HepG2 (cell line): ENCODE data around the gene CARD9. TPM values are rescaled to one million over a fixed set of nuclear protein-coding genes. Genes with fewer than 3 reads are reported as not detected.

Experiments
- CCAR2 ChIP-seq: fragments of 200-400 bp; formaldehyde crosslinking; optimal IDR thresholded peaks from 2 replicates; pipeline ENCODE3; 2018; ENCODE audit warnings: low read depth, mild to moderate bottlenecking, low read length, moderate library complexity
- CCDC6 ChIP-seq: sonication (generic); formaldehyde crosslinking; IDR thresholded peaks from 2 replicates; pipeline ENCODE4 v1.8.1; 2022; ENCODE audit warnings: mild to moderate bottlenecking, missing genetic modification reagents, moderate library complexity
- DNMT3B ChIP-seq: conservative IDR thresholded peaks from 2 replicates; pipeline ENCODE4 v1.6.1; 2016; ENCODE audit warnings: missing biosample characterization, control low read depth
- DR1 ChIP-seq: sonication (generic); formaldehyde crosslinking; IDR thresholded peaks from 2 replicates; pipeline ENCODE4 v1.8.0; 2021; ENCODE audit warnings: mild to moderate bottlenecking, missing genetic modification reagents, inconsistent platforms
- HDAC6 ChIP-seq: fragments of 200-600 bp; sonication (generic); IDR thresholded peaks from 2 replicates; pipeline ENCODE4 v1.7.0; 2017; ENCODE audit warnings: mild to moderate bottlenecking, antibody characterized with exemption, low read length, low read depth
- HOXD1 ChIP-seq: sonication (generic); formaldehyde crosslinking; IDR thresholded peaks from 2 replicates; pipeline ENCODE4 v1.5.0; 2020; ENCODE audit warnings: missing genetic modification reagents
- PPARG ChIP-seq: conservative IDR thresholded peaks from 2 replicates; pipeline ENCODE4 v1.6.1; 2016; ENCODE audit warnings: missing biosample characterization, missing genetic modification reagents
- RCOR2 ChIP-seq: IDR thresholded peaks from 2 replicates; pipeline ENCODE4 v1.6.1; 2016; ENCODE audit warnings: missing biosample characterization, missing genetic modification reagents
- SPEN ChIP-seq: sonication (generic); formaldehyde crosslinking; IDR thresholded peaks from 2 replicates; pipeline ENCODE4 v1.5.1; 2020; ENCODE audit warnings: low read depth, mild to moderate bottlenecking, missing genetic modification reagents
- YY1 ChIP-seq: IDR thresholded peaks from 2 replicates; pipeline ENCODE4 v1.6.1; 2011; ENCODE audit warnings: low read length, low read depth, moderate library complexity, mild to moderate bottlenecking; ENCODE audit not compliant: insufficient read depth, insufficient replicate concordance
- ZFP36L1 ChIP-seq: sonication (generic); formaldehyde crosslinking; IDR thresholded peaks from 2 replicates; pipeline ENCODE4 v1.8.0; 2022; ENCODE audit warnings: mild to moderate bottlenecking, missing genetic modification reagents, moderate library complexity
- ZNF234 ChIP-seq: sonication (generic); formaldehyde crosslinking; conservative IDR thresholded peaks from 2 replicates; pipeline ENCODE4 v1.5.1; 2020; ENCODE audit warnings: mild to moderate bottlenecking, missing genetic modification reagents
- ZNF615 ChIP-seq: sonication (generic); formaldehyde crosslinking; IDR thresholded peaks from 2 replicates; pipeline ENCODE4 v1.5.0; 2020; ENCODE audit warnings: mild to moderate bottlenecking, missing genetic modification reagents, borderline replicate concordance
- polyA plus RNA-seq, 8 experiments: library from polyadenylated mRNA; depleted of rRNA in 3 of 8; stranded (reverse) in 7 of 8; unstranded in 1 of 8; fragments of >200 nt; fragmentation: Illumina TruSeq in 4 of 8; extraction: Trizol in 4 of 8; gene quantifications; 2 replicates each; pipeline versions ENCODE4 v1.2.1 to v1.2.3, GENCODE V29; 2011 to 2016; ENCODE audit warnings: low read depth in 4 of 8, missing spikeins in 1 of 8, mixed read lengths in 1 of 8; ENCODE audit not compliant: insufficient read depth in 1 of 8
- total RNA-seq, 5 experiments: library from RNA; depleted of rRNA; stranded (reverse); fragments of >200 nt; fragmentation: Illumina TruSeq; extraction: Trizol; gene quantifications; 2 replicates each; pipeline ENCODE4 v1.2.3, GENCODE V29; 2016; ENCODE audit warnings: low read depth in 1 of 5
- TF ChIP-seq, protein P1 (sequence below): sonication (generic); formaldehyde crosslinking; IDR thresholded peaks from 2 replicates; pipeline ENCODE4 v1.8.1; 2022; ENCODE audit warnings: low read depth, mild to moderate bottlenecking, missing genetic modification reagents
- TF ChIP-seq, protein P2 (sequence below): sonication (generic); formaldehyde crosslinking; IDR thresholded peaks from 2 replicates; pipeline ENCODE4 v1.8.0; 2022; ENCODE audit warnings: mild to moderate bottlenecking, missing genetic modification reagents
- TF ChIP-seq, protein P3 (sequence below): sonication (generic); formaldehyde crosslinking; IDR thresholded peaks from 2 replicates; pipeline ENCODE4 v1.4.0; 2020; ENCODE audit warnings: missing genetic modification reagents
- TF ChIP-seq, protein P4 (sequence below): IDR thresholded peaks from 2 replicates; pipeline ENCODE4 v1.6.1; 2018; ENCODE audit warnings: missing genetic modification reagents, mild to moderate bottlenecking, missing compliant biosample characterization

Gene CARD9
- total and polyA plus RNA-seq, 2 of the 13 experiments (the other 11 are each of a cell fraction or from before 2014, with no cell fraction given): 3.3 to 7.4 TPM

DNA sequence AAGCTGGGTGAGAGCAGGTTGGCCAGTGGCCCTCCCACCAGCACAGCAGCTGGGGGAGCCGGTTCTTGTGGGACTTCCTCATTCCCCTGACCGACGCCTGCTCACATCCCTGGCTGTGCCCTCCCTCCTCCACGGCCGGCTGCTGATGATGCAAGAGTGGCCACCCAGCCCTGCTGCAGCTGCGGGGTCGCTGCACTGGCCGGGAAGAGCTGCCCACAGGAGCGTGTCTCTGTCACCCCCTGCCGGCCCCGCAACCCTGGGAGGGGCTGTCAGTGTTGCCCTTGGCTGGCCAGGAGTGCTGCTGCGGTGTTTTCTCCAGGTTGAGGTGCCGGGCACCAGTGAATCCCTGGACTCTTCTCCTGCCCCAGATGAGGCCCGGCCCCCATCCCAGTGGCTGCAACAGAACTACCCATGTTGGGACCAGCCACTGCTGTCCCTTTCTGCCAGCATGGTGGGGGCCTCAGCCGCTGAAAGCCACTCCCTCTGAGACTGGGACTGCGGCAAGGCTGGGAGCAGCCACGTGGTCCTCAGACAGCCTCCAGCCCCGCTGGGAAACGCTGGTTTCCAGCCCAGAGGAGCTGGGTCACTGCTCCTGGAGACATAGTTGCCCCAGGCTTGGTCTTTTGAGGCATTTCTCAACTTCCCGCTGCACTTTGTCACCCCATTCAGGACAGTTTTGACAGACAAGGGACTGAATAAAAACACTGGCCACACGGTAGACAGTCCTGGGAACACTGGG is 739 bp downstream of the CARD9 start (continued):
- TF ChIP-seq, protein P1, sequence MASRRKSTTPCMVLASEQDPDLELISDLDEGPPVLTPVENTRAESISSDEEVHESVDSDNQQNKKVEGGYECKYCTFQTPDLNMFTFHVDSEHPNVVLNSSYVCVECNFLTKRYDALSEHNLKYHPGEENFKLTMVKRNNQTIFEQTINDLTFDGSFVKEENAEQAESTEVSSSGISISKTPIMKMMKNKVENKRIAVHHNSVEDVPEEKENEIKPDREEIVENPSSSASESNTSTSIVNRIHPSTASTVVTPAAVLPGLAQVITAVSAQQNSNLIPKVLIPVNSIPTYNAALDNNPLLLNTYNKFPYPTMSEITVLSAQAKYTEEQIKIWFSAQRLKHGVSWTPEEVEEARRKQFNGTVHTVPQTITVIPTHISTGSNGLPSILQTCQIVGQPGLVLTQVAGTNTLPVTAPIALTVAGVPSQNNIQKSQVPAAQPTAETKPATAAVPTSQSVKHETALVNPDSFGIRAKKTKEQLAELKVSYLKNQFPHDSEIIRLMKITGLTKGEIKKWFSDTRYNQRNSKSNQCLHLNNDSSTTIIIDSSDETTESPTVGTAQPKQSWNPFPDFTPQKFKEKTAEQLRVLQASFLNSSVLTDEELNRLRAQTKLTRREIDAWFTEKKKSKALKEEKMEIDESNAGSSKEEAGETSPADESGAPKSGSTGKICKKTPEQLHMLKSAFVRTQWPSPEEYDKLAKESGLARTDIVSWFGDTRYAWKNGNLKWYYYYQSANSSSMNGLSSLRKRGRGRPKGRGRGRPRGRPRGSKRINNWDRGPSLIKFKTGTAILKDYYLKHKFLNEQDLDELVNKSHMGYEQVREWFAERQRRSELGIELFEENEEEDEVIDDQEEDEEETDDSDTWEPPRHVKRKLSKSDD: no peak
- TF ChIP-seq DR1 (CRISPR knock-in tag) (no peak), ZNF615 (no peak), ZFP36L1 (CRISPR knock-in tag) (no peak), CCDC6 (CRISPR knock-in tag) (0 out of 2 replicates have a peak, but pooled peaks have one; percentile 8), RCOR2 (CRISPR knock-in tag) (peak; percentile 53; the same call in 1 of the 2 replicates), CCAR2 (no peak), YY1 (peak; percentile 4), HDAC6 (no peak), ZNF234 (CRISPR knock-in tag) (no peak), HOXD1 (CRISPR knock-in tag) (peak; percentile 78; the same call in 1 of the 2 replicates), SPEN (CRISPR knock-in tag) (no peak), PPARG (CRISPR knock-in tag) (no peak), DNMT3B (CRISPR knock-in tag) (no peak)
- TF ChIP-seq, protein P2, sequence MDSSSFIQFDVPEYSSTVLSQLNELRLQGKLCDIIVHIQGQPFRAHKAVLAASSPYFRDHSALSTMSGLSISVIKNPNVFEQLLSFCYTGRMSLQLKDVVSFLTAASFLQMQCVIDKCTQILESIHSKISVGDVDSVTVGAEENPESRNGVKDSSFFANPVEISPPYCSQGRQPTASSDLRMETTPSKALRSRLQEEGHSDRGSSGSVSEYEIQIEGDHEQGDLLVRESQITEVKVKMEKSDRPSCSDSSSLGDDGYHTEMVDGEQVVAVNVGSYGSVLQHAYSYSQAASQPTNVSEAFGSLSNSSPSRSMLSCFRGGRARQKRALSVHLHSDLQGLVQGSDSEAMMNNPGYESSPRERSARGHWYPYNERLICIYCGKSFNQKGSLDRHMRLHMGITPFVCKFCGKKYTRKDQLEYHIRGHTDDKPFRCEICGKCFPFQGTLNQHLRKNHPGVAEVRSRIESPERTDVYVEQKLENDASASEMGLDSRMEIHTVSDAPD (CRISPR knock-in tag): no peak
- TF ChIP-seq, protein P3, sequence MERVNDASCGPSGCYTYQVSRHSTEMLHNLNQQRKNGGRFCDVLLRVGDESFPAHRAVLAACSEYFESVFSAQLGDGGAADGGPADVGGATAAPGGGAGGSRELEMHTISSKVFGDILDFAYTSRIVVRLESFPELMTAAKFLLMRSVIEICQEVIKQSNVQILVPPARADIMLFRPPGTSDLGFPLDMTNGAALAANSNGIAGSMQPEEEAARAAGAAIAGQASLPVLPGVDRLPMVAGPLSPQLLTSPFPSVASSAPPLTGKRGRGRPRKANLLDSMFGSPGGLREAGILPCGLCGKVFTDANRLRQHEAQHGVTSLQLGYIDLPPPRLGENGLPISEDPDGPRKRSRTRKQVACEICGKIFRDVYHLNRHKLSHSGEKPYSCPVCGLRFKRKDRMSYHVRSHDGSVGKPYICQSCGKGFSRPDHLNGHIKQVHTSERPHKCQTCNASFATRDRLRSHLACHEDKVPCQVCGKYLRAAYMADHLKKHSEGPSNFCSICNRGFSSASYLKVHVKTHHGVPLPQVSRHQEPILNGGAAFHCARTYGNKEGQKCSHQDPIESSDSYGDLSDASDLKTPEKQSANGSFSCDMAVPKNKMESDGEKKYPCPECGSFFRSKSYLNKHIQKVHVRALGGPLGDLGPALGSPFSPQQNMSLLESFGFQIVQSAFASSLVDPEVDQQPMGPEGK (CRISPR knock-in tag): peak; percentile 88
- TF ChIP-seq, protein P4, sequence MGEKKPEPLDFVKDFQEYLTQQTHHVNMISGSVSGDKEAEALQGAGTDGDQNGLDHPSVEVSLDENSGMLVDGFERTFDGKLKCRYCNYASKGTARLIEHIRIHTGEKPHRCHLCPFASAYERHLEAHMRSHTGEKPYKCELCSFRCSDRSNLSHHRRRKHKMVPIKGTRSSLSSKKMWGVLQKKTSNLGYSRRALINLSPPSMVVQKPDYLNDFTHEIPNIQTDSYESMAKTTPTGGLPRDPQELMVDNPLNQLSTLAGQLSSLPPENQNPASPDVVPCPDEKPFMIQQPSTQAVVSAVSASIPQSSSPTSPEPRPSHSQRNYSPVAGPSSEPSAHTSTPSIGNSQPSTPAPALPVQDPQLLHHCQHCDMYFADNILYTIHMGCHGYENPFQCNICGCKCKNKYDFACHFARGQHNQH: peak; percentile 47; the same call in 1 of the 2 replicates
